ENCODE measurements around the gene PTPRH.
A peak's percentile ranks its signal among the peaks of the same experiment; 100 is the strongest.
"Not testable (repeated sequence)": the region's sequence is repeated elsewhere in the genome, so short reads cannot be mapped to it uniquely, and the experiment has no call there.

Gene PTPRH

GRCh38 chr19:55228403-55229031 lies 19.2 kb upstream of the PTPRH start, which contains the start of gene TMEM86B:
Gene TMEM86B, minus strand, starts transcription at chr19:55228763. Its CDS starts 22 bp downstream, at chr19:55228741.
- in situ Hi-C loops (cut with MboI; ENCODE audit: low pct_unique_long_range_greater_than_20kb, low sequenced_read_pairs) = no loop called here
- no peak for DNase-seq

- no peak for DNase-seq
- in situ Hi-C loops (cut with MboI; ENCODE audit: low pct_unique_long_range_greater_than_20kb, low sequenced_read_pairs) = no loop called here
Observed at GRCh38 chr19:55228015-55228391, 18.7 kb upstream of the PTPRH start.

GRCh38 chr19:55227241-55228014 lies 18.1 kb upstream of the PTPRH start:
- no peak for DNase-seq
- in situ Hi-C loops (cut with MboI; ENCODE audit: low pct_unique_long_range_greater_than_20kb, low sequenced_read_pairs) = no loop called here

GRCh38 chr19:55226788-55227187 lies 17.5 kb upstream of the PTPRH start:
- in situ Hi-C loops (cut with MboI; ENCODE audit: low pct_unique_long_range_greater_than_20kb, low sequenced_read_pairs) = no loop called here
- no peak for DNase-seq

- no peak for DNase-seq
- in situ Hi-C loops (cut with MboI; ENCODE audit: low pct_unique_long_range_greater_than_20kb, low sequenced_read_pairs) = no loop called here
Observed at GRCh38 chr19:55226273-55226672, 17.0 kb upstream of the PTPRH start.

GRCh38 chr19:55225415-55225958 lies 16.2 kb upstream of the PTPRH start:
- in situ Hi-C loops (cut with MboI; ENCODE audit: low pct_unique_long_range_greater_than_20kb, low sequenced_read_pairs) = no loop called here
- DNase-seq = no peak

- in situ Hi-C loops (cut with MboI; ENCODE audit: low pct_unique_long_range_greater_than_20kb, low sequenced_read_pairs); DNase-seq: not testable (repeated sequence)
Observed at GRCh38 chr19:55224679-55225414, 15.5 kb upstream of the PTPRH start.

GRCh38 chr19:55224038-55224665 lies 14.9 kb upstream of the PTPRH start:
- in situ Hi-C loops (cut with MboI; ENCODE audit: low pct_unique_long_range_greater_than_20kb, low sequenced_read_pairs) = no loop called here
- no peak for DNase-seq

GRCh38 chr19:55223291-55224037 lies 14.2 kb upstream of the PTPRH start:
- no peak for DNase-seq
- in situ Hi-C loops (cut with MboI; ENCODE audit: low pct_unique_long_range_greater_than_20kb, low sequenced_read_pairs) = no loop called here

GRCh38 chr19:55220525-55220924 lies 11.2 kb upstream of the PTPRH start:
- no peak for DNase-seq
- in situ Hi-C loops (cut with MboI; ENCODE audit: low pct_unique_long_range_greater_than_20kb, low sequenced_read_pairs) = no loop called here

GRCh38 chr19:55216461-55217198 lies 7.3 kb upstream of the PTPRH start:
- peak; percentile 95 for DNase-seq
- in situ Hi-C loops (cut with MboI; ENCODE audit: low pct_unique_long_range_greater_than_20kb, low sequenced_read_pairs) = no loop called here

- in situ Hi-C loops (cut with MboI; ENCODE audit: low pct_unique_long_range_greater_than_20kb, low sequenced_read_pairs) = no loop called here
- no peak for DNase-seq
Observed at GRCh38 chr19:55213547-55213946, 4.2 kb upstream of the PTPRH start.

GRCh38 chr19:55212447-55212846 lies 3.1 kb upstream of the PTPRH start:
- in situ Hi-C loops (cut with MboI; ENCODE audit: low pct_unique_long_range_greater_than_20kb, low sequenced_read_pairs) = no loop called here
- peak; percentile 83 for DNase-seq

GRCh38 chr19:55209693-55210472 lies 582 bp upstream of the PTPRH start:
- DNase-seq = no peak
- in situ Hi-C loops (cut with MboI; ENCODE audit: low pct_unique_long_range_greater_than_20kb, low sequenced_read_pairs) = no loop called here

- in situ Hi-C loops (cut with MboI; ENCODE audit: low pct_unique_long_range_greater_than_20kb, low sequenced_read_pairs) = no loop called here
- DNase-seq = peak; percentile 72
Observed at GRCh38 chr19:55206664-55207500, 2.4 kb downstream of the PTPRH start.

GRCh38 chr19:55202199-55202598 lies 7.1 kb downstream of the PTPRH start:
- in situ Hi-C loops (cut with MboI; ENCODE audit: low pct_unique_long_range_greater_than_20kb, low sequenced_read_pairs); DNase-seq: not testable (repeated sequence)

Measured in KBM-7 (cell line).